Adrenal gland (tissue), 12 donors: ENCODE measurements around the gene KRTAP9-2. TPM values are rescaled to one million over a fixed set of nuclear protein-coding genes. Genes with fewer than 3 reads are reported as not detected.
"Not testable (repeated sequence)": the region's sequence is repeated elsewhere in the genome, so short reads cannot be mapped to it uniquely, and the experiment has no call there.

Source experiments
- DNase-seq, 7 donors: peaks; one replicate each; pipeline ENCODE4 v3.0.0-alpha.2; 2019 to 2020
- H3K27ac ChIP-seq, 5 donors: fragments of 200-600 bp; sonication (generic) in 4 of 5; 1 replicate in 3 of 5; 2 replicates in 2 of 5; pipeline versions ENCODE4 v1.5.1 to v1.8.0; 2016 to 2020; ENCODE audit warnings: mild to moderate bottlenecking in 1 of 5
- H3K27me3 ChIP-seq: fragments of 200-600 bp; 2 replicates; pipeline ENCODE4 v1.8.0; 2021
- H3K36me3 ChIP-seq, 2 donors: fragments of 200-600 bp; replicated peaks in 1 of 2; 1 replicate in 1 of 2; 2 replicates in 1 of 2; pipeline versions ENCODE4 v1.5.1 to v1.8.0; 2018 to 2022
- H3K4me1 ChIP-seq, 2 donors: fragments of 200-600 bp; replicated peaks in 1 of 2; 1 replicate in 1 of 2; 2 replicates in 1 of 2; pipeline versions ENCODE4 v1.5.1 to v1.8.0; 2018 to 2021
- H3K4me3 ChIP-seq, 4 donors: fragments of 200-600 bp; sonication (generic) in 3 of 4; one replicate each; pipeline ENCODE4 v1.5.1; 2016 to 2018
- H3K9me3 ChIP-seq, 3 donors: fragments of 200-600 bp; sonication (generic) in 1 of 3; replicated peaks in 1 of 3; 1 replicate in 2 of 3; 2 replicates in 1 of 3; pipeline versions ENCODE4 v1.5.1 to v1.8.0; 2016 to 2021
- CTCF ChIP-seq, 6 experiments: fragments of 450-650 bp in 4 of 6; fragments of 200-600 bp in 2 of 6; sonication (generic) in 1 of 6; IDR thresholded peaks; 1 replicate in 5 of 6; 2 replicates in 1 of 6; pipeline versions ENCODE4 v1.5.1 to v1.8.0; 2016 to 2021; ENCODE audit warnings: antibody characterized with exemption in 6 of 6, mild to moderate bottlenecking in 2 of 6, moderate library complexity in 1 of 6
- POLR2A ChIP-seq, 2 donors: fragments of 450-650 bp; IDR thresholded peaks; one replicate each; pipeline ENCODE4 v1.6.1; 2017; ENCODE audit warnings: antibody characterized with exemption in 2 of 2, mild to moderate bottlenecking in 2 of 2, moderate library complexity in 1 of 2
- WGBS, 4 donors: extraction: QIAGEN DNeasy Blood & Tissue Kit in 2 of 4; methylation state at CpG; one replicate each; pipeline versions ENCODE4 v1.1.5 to v1.1.7; 2013 to 2017; 5-methylcytosine and 5-hydroxymethylcytosine counted together
- intact Hi-C, 2 donors: fragments of 100-400 bp; cut with DNase I; formaldehyde crosslinking; loops; one replicate each; pipeline versions ENCODE4 v1.14.1 to v1.15.0; 2022 to 2023
- polyA plus RNA-seq, 3 donors: library from polyadenylated mRNA; stranded (reverse); fragments of 200-250 nt in 2 of 3; fragments of 350-450 nt in 1 of 3; fragmentation: Illumina TruSeq in 1 of 3; extraction: RNeasy Lipid Tissue Mini Kit (QIAGEN cat#74804) in 1 of 3; gene quantifications; one replicate each; pipeline ENCODE4 v1.2.3, GENCODE V29; 2013 to 2014
- total RNA-seq, 9 donors: library from RNA; depleted of rRNA in 4 of 9; stranded (reverse); fragments of >200 nt in 4 of 9; fragments of 120-200 nt in 1 of 9; fragmentation: NEBNext Ultra II Directional in 1 of 9; extraction: Animal tissue kit (Norgen Biotek cat#: 25700) in 1 of 9; gene quantifications; one replicate each; pipeline versions ENCODE4 v1.1.0 to v1.2.4, GENCODE V29; 2013 to 2023
- donor health status: healthy with polysubstance abuse.
- donor health status: Bipolar disorder and iron deficiency.
- donor health status: DM: yes; HTN: yes; CAD: no.
- donor health status: DM: no; HTN: no; CAD: no.
- donor health status: DM: no; HTN: no; CAD: no.
- donor health status: DM: yes; HTN: yes; CAD: no.

KRTAP9-2 gene
- total and polyA plus RNA-seq, 12 donors: not detected

- no peak overlapping the region for H3K27ac ChIP-seq
- no peak for DNase-seq
- H3K4me1 ChIP-seq: no peaks in the 10 kb centered on the region
- 71 to 92% (median 79%) methylated on average over 1 of the region's 1 CpG for WGBS, 4 donors
- intact Hi-C loops: no loop called here
- H3K36me3 ChIP-seq: no peaks in the 10 kb centered on the region
- H3K27me3 ChIP-seq: no peaks in the 10 kb centered on the region
- H3K4me3 ChIP-seq: no peak overlapping the region
- TF ChIP-seq POLR2A (IDR thresholded peaks at IDR 0.05) (no peak), CTCF (IDR thresholded peaks at IDR 0.05) (no peak)
- H3K9me3 ChIP-seq: no peaks in the 10 kb centered on the region
These were observed 47.4 kb upstream of the KRTAP9-2 start for GRCh38 chr17:41178843-41179616.

GRCh38 chr17:41184480-41184961 lies 41.9 kb upstream of the KRTAP9-2 start, which contains the start of gene KRTAP4-1:
TSS of gene KRTAP4-1 (minus strand) at chr17:41184911. CDS start at chr17:41184854, 57 bp downstream.
- H3K36me3 ChIP-seq: no peaks in the 10 kb centered on the region
- 63 to 83% (median 69%) methylated on average over 7 to 9 of the region's 9 CpGs for WGBS, 4 donors
- peaks cover 0 to 8% (median 0%) of the 10 kb centered on the region in 3 donors for H3K9me3 ChIP-seq
- H3K27ac ChIP-seq: no peak within 1 kb of the TSS
- H3K4me1 ChIP-seq: no peaks in the 10 kb centered on the region
- no peak for DNase-seq
- H3K4me3 ChIP-seq: no peak within 1 kb of the TSS
- intact Hi-C loops: no loop called here
- no peak for TF ChIP-seq CTCF (IDR thresholded peaks at IDR 0.05)
- no peak for TF ChIP-seq POLR2A (IDR thresholded peaks at IDR 0.05)
- no peaks in the 10 kb centered on the region for H3K27me3 ChIP-seq

- Histone ChIP-seq H3K4me3 (no peak overlapping the region), H3K4me1 (no peaks in the 10 kb centered on the region), H3K27me3 (no peaks in the 10 kb centered on the region), H3K27ac (no peak overlapping the region), H3K9me3 (peaks cover 0 to 8% (median 0%) of the 10 kb centered on the region in 3 donors), H3K36me3 (no peaks in the 10 kb centered on the region)
- intact Hi-C loops: no loop called here
- DNase-seq: no peak
- 31 to 58% (median 37%) methylated on average over 1 of the region's 1 CpG for WGBS, 4 donors
- TF ChIP-seq CTCF (IDR thresholded peaks at IDR 0.05) (no peak), POLR2A (IDR thresholded peaks at IDR 0.05) (no peak)
These were observed 41.4 kb upstream of the KRTAP9-2 start for GRCh38 chr17:41185001-41185400.

- H3K27ac ChIP-seq: no peak overlapping the region
- H3K4me1 ChIP-seq: no peaks in the 10 kb centered on the region
- WGBS, 4 donors: 83 to 94% (median 91%) methylated on average over 2 of the region's 2 CpGs; no CpG with 5 or more reads in 1 of the 4 donors
- H3K27me3 ChIP-seq: no peaks in the 10 kb centered on the region
- intact Hi-C loops: no loop called here
- H3K9me3 ChIP-seq: peaks cover 0 to 8% (median 0%) of the 10 kb centered on the region in 3 donors
- no peak overlapping the region for H3K4me3 ChIP-seq
- no peak for TF ChIP-seq CTCF (IDR thresholded peaks at IDR 0.05)
- no peak for TF ChIP-seq POLR2A (IDR thresholded peaks at IDR 0.05)
- DNase-seq: no peak
- H3K36me3 ChIP-seq: no peaks in the 10 kb centered on the region
These were observed 39.6 kb upstream of the KRTAP9-2 start for GRCh38 chr17:41186872-41187271.

GRCh38 chr17:41189837-41190318 lies 36.6 kb upstream of the KRTAP9-2 start, which contains the start of gene KRTAP9-1:
TSS of gene KRTAP9-1 (plus strand) at chr17:41189887. CDS start at chr17:41189887, 0 bp downstream.
- H3K27ac ChIP-seq, H3K4me3 ChIP-seq, H3K9me3 ChIP-seq, H3K36me3 ChIP-seq, intact Hi-C loops, H3K27me3 ChIP-seq, H3K4me1 ChIP-seq, DNase-seq: not testable (repeated sequence)
- WGBS, 4 donors: 71 to 76% methylated on average over 1 of the region's 1 CpG; no CpG with 5 or more reads in 2 of the 4 donors
